LHCN-M2 (cell line): ENCODE data around the gene MDFI. TPM values are rescaled to one million over a fixed set of nuclear protein-coding genes. Genes with fewer than 3 reads are reported as not detected.

ENCODE experiments used
- DNase-seq: peaks from one replicate; pipeline ENCODE4 v3.0.0-alpha.2; 2012; ENCODE audit warnings: low read depth
- total RNA-seq: library from RNA; depleted of rRNA; stranded (reverse); fragments of >200 nt; gene quantifications from 2 replicates; pipeline ENCODE4 v1.2.3, GENCODE V29; 2014; rRNA removed

MDFI gene
- total RNA-seq, 1 experiment from 2014 or later: 0.23 TPM

DNA sequence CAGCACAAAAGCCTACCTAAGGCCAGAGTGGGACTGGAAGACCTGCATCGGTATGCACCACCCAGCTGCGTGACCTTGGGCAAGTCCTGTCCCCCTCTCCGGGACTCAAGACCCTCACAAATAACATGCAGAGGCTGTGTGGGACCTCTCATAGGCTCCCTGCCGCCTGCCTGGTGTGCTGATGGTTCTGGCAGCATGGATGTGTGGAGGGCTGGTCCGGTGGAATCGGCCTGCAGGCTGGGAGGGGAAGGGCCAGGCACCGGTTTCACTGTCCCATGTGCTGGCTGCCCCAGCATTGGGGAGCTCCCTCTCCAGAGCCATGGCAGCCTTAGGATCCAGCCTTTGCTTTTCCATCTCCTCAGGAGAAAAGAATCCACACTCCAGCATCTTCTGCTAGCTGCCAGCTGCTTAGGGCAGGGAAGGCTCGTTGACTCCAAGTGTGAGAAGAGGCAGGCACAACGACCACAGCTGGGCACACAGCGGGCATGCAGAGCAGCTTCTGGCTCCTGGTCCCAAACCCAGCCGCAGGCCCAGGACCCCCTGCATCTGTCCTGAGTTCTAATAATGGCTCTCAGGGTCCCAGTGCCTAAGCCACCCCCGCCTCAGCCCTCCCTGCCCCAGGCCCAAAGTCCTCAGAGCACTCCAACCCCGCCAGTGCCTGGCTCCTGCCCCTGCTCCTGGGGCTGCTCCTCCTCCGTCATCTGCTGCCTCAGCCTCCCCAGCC lies 64.7 kb downstream of the MDFI start:
- no peak for DNase-seq

Other genes starting within 250 kb of the MDFI start
- 4.2 and 4.6 TPM in 2 replicates for gene FOXP4, start 92.1 kb upstream of the MDFI start, total RNA-seq
- gene TFEB, start 97.1 kb downstream of the MDFI start, total RNA-seq: 2.4 and 3.6 TPM in 2 replicates
- gene PGC, start 108.9 kb downstream of the MDFI start, total RNA-seq: not detected in 2 replicates
- gene FRS3, start 141.4 kb downstream of the MDFI start, total RNA-seq: 3.3 and 3.4 TPM in 2 replicates
- gene PRICKLE4, start 142.3 kb downstream of the MDFI start, total RNA-seq: 1.7 and 3.1 TPM in 2 replicates
- 157 and 160 TPM in 2 replicates for gene TOMM6, start 149.2 kb downstream of the MDFI start, total RNA-seq